HepG2 (cell line): ENCODE results near the gene THSD4. TPM values are rescaled to one million over a fixed set of nuclear protein-coding genes. Genes with fewer than 3 reads are reported as not detected.

Experiments
- ATAC-seq: fragments of 200-7000 bp; cut with Tn5 transposase; 3 replicates; pipeline ENCODE4 v1.9.1; 2020; ENCODE audit warnings: mild to moderate bottlenecking, moderate library complexity
- BruUV-seq: library from RNA; stranded (reverse); fragments of 400-500 nt; replicated peaks from 2 replicates; lab custom pipeline; 2021; lab: Mats Ljungman, UMichigan
- CTCF ChIA-PET: fragments of 300-600 bp; formaldehyde crosslinking; extraction: SDS; loops from one replicate; lab custom pipeline; 2021; ENCODE audit warnings: low total read pairs, inconsistent platforms, low intra/inter-chr PET ratio; lab: Yijun Ruan, JAX
- POLR2A ChIA-PET: fragments of 350-600 bp; sonication (Branson Sonifier 250); formaldehyde crosslinking; loops from one replicate; lab custom pipeline; 2020; ENCODE audit warnings: antibody characterized with exemption, inconsistent platforms; lab: Yijun Ruan, JAX
- DNase-seq: peaks from one replicate; pipeline ENCODE4 v3.0.0-alpha.2; 2015; ENCODE audit warnings: low spot score
- FAIRE-seq: peaks from 3 replicates; lab custom pipeline; 2011; peaks lifted over from hg19 to GRCh38; lab: Jason Lieb, UNC
- H2AFZ ChIP-seq: one replicate; pipeline ENCODE4 v1.6.1; 2011; ENCODE audit warnings: low read length, inconsistent platforms
- H3K27ac ChIP-seq: fragments of 300-600 bp; 3 replicates; pipeline ENCODE4 v1.8.0; 2011; ENCODE audit warnings: mixed run types, mild to moderate bottlenecking, mixed read lengths, low read length, inconsistent platforms; ENCODE audit not compliant: insufficient read depth; ENCODE audit errors: extremely low read length
- H3K27me3 ChIP-seq, 2 experiments: fragments of 200-600 bp in 1 of 2; 2 replicates in 1 of 2; 3 replicates in 1 of 2; pipeline versions ENCODE4 v1.6.0 to v1.8.0; 2011; ENCODE audit warnings: low read length in 2 of 2, mild to moderate bottlenecking in 2 of 2, moderate library complexity in 2 of 2, inconsistent platforms in 1 of 2; ENCODE audit not compliant: insufficient read depth in 2 of 2, control insufficient read depth in 1 of 2
- H3K36me3 ChIP-seq, 2 experiments: fragments of 200-600 bp in 1 of 2; replicated peaks in 1 of 2; 2 replicates in 1 of 2; 3 replicates in 1 of 2; pipeline versions ENCODE4 v1.5.1 to v1.8.0; 2011; ENCODE audit warnings: low read length in 2 of 2, inconsistent platforms in 1 of 2; ENCODE audit not compliant: insufficient read depth in 2 of 2, control insufficient read depth in 1 of 2
- H3K4me1 ChIP-seq: 2 replicates; pipeline ENCODE4 v1.5.1; 2012; ENCODE audit warnings: low read length, inconsistent platforms; ENCODE audit not compliant: insufficient read depth
- H3K4me2 ChIP-seq: 2 replicates; pipeline ENCODE4 v1.6.0; 2011; ENCODE audit warnings: low read depth, low read length, inconsistent platforms
- H3K4me3 ChIP-seq, 3 experiments: fragments of 200-600 bp in 1 of 3; sonication (generic), shearing (Covaris generic) in 1 of 3; replicated peaks in 1 of 3; 2 replicates each; pipeline ENCODE4 v1.5.1; 2011 to 2016; ENCODE audit warnings: low read length in 3 of 3, inconsistent platforms in 2 of 3, low read depth in 2 of 3, mild to moderate bottlenecking in 2 of 3, control low read depth in 1 of 3, mixed read lengths in 1 of 3; ENCODE audit not compliant: insufficient read depth in 1 of 3
- H3K79me2 ChIP-seq: one replicate; pipeline ENCODE4 v1.6.1; 2011; ENCODE audit warnings: low read length, inconsistent platforms; ENCODE audit not compliant: insufficient read depth
- H3K9ac ChIP-seq: 2 replicates; pipeline ENCODE4 v1.6.0; 2011; ENCODE audit warnings: mild to moderate bottlenecking, low read depth, low read length, inconsistent platforms; ENCODE audit not compliant: insufficient read depth
- H3K9me3 ChIP-seq: 2 replicates; pipeline ENCODE4 v1.5.1; 2012; ENCODE audit warnings: mild to moderate bottlenecking, low read length
- H4K20me1 ChIP-seq: 2 replicates; pipeline ENCODE4 v1.6.0; 2011; ENCODE audit warnings: inconsistent platforms, mild to moderate bottlenecking, low read length, moderate library complexity; ENCODE audit not compliant: insufficient read depth
- ATF4 ChIP-seq, 2 experiments: fragments of 450-650 bp in 1 of 2; sonication (generic) in 1 of 2; formaldehyde crosslinking; IDR thresholded peaks; 2 replicates each; pipeline versions ENCODE4 v1.5.0 to v1.8.0; 2020 to 2022; ENCODE audit warnings: mild to moderate bottlenecking in 1 of 2, missing genetic modification reagents in 1 of 2
- E2F1 ChIP-seq: sonication (generic); formaldehyde crosslinking; IDR thresholded peaks from 2 replicates; pipeline ENCODE4 v1.5.0; 2020; ENCODE audit warnings: missing genetic modification reagents
- PAWR ChIP-seq: sonication (generic); formaldehyde crosslinking; IDR thresholded peaks from 2 replicates; pipeline ENCODE4 v1.4.0; 2020; ENCODE audit warnings: missing genetic modification reagents, mild to moderate bottlenecking, borderline replicate concordance
- PHF8 ChIP-seq: sonication (generic); formaldehyde crosslinking; IDR thresholded peaks from 2 replicates; pipeline ENCODE4 v1.5.0; 2020; ENCODE audit warnings: missing genetic modification reagents
- RCOR2 ChIP-seq: IDR thresholded peaks from 2 replicates; pipeline ENCODE4 v1.6.1; 2016; ENCODE audit warnings: missing biosample characterization, missing genetic modification reagents
- ZNF687 ChIP-seq: sonication (generic); formaldehyde crosslinking; IDR thresholded peaks from 2 replicates; pipeline ENCODE4 v1.5.1; 2020; ENCODE audit warnings: mild to moderate bottlenecking, missing genetic modification reagents, moderate library complexity
- WGBS: methylation state at CpG from one replicate; pipeline ENCODE4 v1.1.6; 2017; ENCODE audit warnings: low lambda C conversion rate; 5-methylcytosine and 5-hydroxymethylcytosine counted together
- in situ Hi-C: cut with HindIII; loops from 2 replicates; pipeline ENCODE4 v1.10.0; 2017; ENCODE audit warnings: low pct_unique_long_range_greater_than_20kb; ENCODE audit not compliant: extremely low pct_ligation_motif_present
- intact Hi-C: fragments of 100-400 bp; cut with micrococcal nuclease; formaldehyde crosslinking; loops from one replicate; pipeline ENCODE4 v1.10.0; 2022; ENCODE audit not compliant: unreplicated experiment
- polyA plus RNA-seq, 8 experiments: library from polyadenylated mRNA; depleted of rRNA in 3 of 8; stranded (reverse) in 7 of 8; unstranded in 1 of 8; fragments of >200 nt; fragmentation: Illumina TruSeq in 4 of 8; extraction: Trizol in 4 of 8; gene quantifications; 2 replicates each; pipeline versions ENCODE4 v1.2.1 to v1.2.3, GENCODE V29; 2011 to 2016; ENCODE audit warnings: low read depth in 4 of 8, missing spikeins in 1 of 8, mixed read lengths in 1 of 8; ENCODE audit not compliant: insufficient read depth in 1 of 8
- total RNA-seq, 5 experiments: library from RNA; depleted of rRNA; stranded (reverse); fragments of >200 nt; fragmentation: Illumina TruSeq; extraction: Trizol; gene quantifications; 2 replicates each; pipeline ENCODE4 v1.2.3, GENCODE V29; 2016; ENCODE audit warnings: low read depth in 1 of 5

THSD4 gene
- total and polyA plus RNA-seq, 2 of the 13 experiments (the other 11 are each of a cell fraction or from before 2014, with no cell fraction given): 0.07 to 0.21 TPM

DNA sequence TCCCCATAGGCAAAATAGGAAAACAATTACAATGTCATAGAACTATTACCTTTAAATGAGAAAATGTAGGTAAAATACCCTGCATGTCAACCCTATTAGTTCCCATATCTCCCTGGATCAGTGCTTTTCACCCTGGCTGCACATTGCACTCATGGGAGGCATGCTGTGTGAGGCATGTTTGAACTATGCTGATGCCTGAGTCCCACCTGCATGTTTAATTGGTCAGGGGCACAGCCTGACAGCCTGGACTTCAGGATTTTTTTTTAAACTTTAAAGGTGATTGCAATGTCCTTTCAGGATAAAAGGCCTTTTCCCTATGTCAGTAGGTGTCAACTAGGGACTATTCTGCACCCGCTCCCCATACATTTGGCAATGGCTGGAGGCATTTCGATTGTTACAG lies 559.1 kb downstream of the THSD4 start:
- ATAC-seq (peak; percentile 54; the same call in 2 of the 3 replicates), DNase-seq (no peak), FAIRE-seq (no peak)
- TF ChIP-seq ATF4 (CRISPR knock-in tag; IDR thresholded peaks at IDR 0.05): no peak
- TF ChIP-seq PHF8 (CRISPR knock-in tag): no peak
- no peak for TF ChIP-seq RCOR2 (CRISPR knock-in tag)
- no peak for TF ChIP-seq E2F1 (CRISPR knock-in tag)
- no peak for TF ChIP-seq ZNF687 (CRISPR knock-in tag)
- TF ChIP-seq PAWR (CRISPR knock-in tag): no peak
- H3K27ac ChIP-seq: no peak overlapping the region
- no peaks in the 10 kb centered on the region for H3K79me2 ChIP-seq
- BruUV-seq: no TSS peak
- H3K27me3 ChIP-seq: peaks cover 1 to 6% of the 10 kb centered on the region in 2 experiments; a peak in 2 of 5 replicates
- H3K4me3 ChIP-seq: no peak overlapping the region
- ChIA-PET CTCF (no interaction called here), POLR2A (no interaction called here)
- in situ Hi-C loops: no loop called here
- H4K20me1 ChIP-seq: no peaks in the 10 kb centered on the region
- H3K9me3 ChIP-seq: no peaks in the 10 kb centered on the region
- H3K4me2 ChIP-seq: no peak overlapping the region
- peaks cover 38% of the 10 kb centered on the region for H3K4me1 ChIP-seq
- no peak overlapping the region for H2AFZ ChIP-seq
- no CpG with 5 or more reads among the region's 2 CpGs for WGBS
- H3K9ac ChIP-seq: no peak overlapping the region
- intact Hi-C loops: no loop called here
- no peaks in the 10 kb centered on the region for H3K36me3 ChIP-seq
